ENCODE results near the gene CES1.
"Not testable (repeated sequence)": the region's sequence is repeated elsewhere in the genome, so short reads cannot be mapped to it uniquely, and the experiment has no call there.

The CES1 gene

DNA sequence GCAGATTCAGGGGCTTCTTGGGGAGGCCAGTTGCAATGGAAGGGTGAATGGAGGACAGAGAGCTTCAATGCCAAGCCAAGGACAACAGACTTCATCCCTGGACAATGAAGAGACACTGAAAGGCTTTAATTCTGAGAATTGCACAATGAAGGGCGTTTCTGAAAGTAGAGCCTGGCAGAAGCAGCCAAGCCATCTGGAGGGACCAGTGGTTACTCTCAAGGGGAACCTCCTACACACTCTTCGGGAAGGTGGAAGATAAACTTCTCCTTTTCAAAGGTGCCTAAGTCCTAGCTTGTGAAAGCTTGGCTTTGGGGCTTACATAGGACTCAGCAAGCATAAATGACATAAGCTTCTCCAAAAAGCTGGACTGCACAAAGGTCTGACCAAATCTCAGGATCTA lies 6.2 kb upstream of the CES1 start:
- no peak for ATAC-seq
- TF ChIP-seq BACH2 (CRISPR knock-in tag; IDR thresholded peaks at IDR 0.05; ENCODE audit: borderline replicate concordance) (no peak), ZNF8 (CRISPR knock-in tag; IDR thresholded peaks at IDR 0.05) (no peak), ZFP30 (CRISPR knock-in tag; IDR thresholded peaks at IDR 0.05) (no peak), GLIS3 (CRISPR knock-in tag; IDR thresholded peaks at IDR 0.05) (no peak), ZC3H10 (CRISPR knock-in tag; IDR thresholded peaks at IDR 0.05) (no peak), ZFP3 (CRISPR knock-in tag; IDR thresholded peaks at IDR 0.05) (no peak)
- TF ChIP-seq, protein P1, sequence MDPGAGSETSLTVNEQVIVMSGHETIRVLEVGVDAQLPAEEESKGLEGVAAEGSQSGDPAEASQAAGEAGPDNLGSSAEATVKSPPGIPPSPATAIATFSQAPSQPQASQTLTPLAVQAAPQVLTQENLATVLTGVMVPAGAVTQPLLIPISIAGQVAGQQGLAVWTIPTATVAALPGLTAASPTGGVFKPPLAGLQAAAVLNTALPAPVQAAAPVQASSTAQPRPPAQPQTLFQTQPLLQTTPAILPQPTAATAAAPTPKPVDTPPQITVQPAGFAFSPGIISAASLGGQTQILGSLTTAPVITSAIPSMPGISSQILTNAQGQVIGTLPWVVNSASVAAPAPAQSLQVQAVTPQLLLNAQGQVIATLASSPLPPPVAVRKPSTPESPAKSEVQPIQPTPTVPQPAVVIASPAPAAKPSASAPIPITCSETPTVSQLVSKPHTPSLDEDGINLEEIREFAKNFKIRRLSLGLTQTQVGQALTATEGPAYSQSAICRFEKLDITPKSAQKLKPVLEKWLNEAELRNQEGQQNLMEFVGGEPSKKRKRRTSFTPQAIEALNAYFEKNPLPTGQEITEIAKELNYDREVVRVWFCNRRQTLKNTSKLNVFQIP (CRISPR knock-in tag; IDR thresholded peaks at IDR 0.05; ENCODE audit: borderline replicate concordance, low read depth): no peak

DNA sequence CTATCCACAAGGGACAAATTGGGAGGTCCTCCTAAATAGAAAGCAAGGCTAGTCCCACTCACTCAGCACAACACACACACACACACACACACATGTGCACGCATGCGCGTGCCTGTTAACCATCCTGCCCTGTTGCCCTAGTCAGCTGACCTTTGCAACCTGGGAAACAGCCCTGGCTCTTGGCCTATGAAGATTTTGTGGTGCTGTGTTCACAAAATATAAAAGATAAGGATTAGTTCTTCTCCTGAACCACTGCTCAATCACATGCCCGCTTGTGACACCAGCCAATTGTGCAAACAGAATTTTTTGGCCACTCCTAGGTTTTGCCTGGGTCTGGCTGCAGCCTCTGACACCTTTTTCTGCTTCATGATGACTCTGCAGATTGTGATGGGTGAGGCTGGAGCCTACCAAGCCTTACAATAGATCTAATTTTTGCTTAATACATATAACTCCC lies 3.3 kb upstream of the CES1 start:
- ATAC-seq: no peak
- TF ChIP-seq, protein P2, sequence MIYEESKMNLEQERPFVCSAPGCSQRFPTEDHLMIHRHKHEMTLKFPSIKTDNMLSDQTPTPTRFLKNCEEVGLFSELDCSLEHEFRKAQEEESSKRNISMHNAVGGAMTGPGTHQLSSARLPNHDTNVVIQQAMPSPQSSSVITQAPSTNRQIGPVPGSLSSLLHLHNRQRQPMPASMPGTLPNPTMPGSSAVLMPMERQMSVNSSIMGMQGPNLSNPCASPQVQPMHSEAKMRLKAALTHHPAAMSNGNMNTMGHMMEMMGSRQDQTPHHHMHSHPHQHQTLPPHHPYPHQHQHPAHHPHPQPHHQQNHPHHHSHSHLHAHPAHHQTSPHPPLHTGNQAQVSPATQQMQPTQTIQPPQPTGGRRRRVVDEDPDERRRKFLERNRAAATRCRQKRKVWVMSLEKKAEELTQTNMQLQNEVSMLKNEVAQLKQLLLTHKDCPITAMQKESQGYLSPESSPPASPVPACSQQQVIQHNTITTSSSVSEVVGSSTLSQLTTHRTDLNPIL (CRISPR knock-in tag; IDR thresholded peaks at IDR 0.05; ENCODE audit: low read depth): no peak
- no peak for TF ChIP-seq TOX (CRISPR knock-in tag; IDR thresholded peaks at IDR 0.05; ENCODE audit: borderline replicate concordance)
- TF ChIP-seq ISL1 (CRISPR knock-in tag; IDR thresholded peaks at IDR 0.05): no peak
- no peak for TF ChIP-seq SNAI2 (CRISPR knock-in tag; IDR thresholded peaks at IDR 0.05)
- TF ChIP-seq, protein P1 (CRISPR knock-in tag; IDR thresholded peaks at IDR 0.05; ENCODE audit: borderline replicate concordance, low read depth): no peak
- no peak for TF ChIP-seq ZFP3 (CRISPR knock-in tag; IDR thresholded peaks at IDR 0.05)
- TF ChIP-seq, protein P3, sequence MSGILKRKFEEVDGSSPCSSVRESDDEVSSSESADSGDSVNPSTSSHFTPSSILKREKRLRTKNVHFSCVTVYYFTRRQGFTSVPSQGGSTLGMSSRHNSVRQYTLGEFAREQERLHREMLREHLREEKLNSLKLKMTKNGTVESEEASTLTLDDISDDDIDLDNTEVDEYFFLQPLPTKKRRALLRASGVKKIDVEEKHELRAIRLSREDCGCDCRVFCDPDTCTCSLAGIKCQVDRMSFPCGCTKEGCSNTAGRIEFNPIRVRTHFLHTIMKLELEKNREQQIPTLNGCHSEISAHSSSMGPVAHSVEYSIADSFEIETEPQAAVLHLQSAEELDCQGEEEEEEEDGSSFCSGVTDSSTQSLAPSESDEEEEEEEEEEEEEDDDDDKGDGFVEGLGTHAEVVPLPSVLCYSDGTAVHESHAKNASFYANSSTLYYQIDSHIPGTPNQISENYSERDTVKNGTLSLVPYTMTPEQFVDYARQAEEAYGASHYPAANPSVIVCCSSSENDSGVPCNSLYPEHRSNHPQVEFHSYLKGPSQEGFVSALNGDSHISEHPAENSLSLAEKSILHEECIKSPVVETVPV (CRISPR knock-in tag; IDR thresholded peaks at IDR 0.05): no peak

DNA sequence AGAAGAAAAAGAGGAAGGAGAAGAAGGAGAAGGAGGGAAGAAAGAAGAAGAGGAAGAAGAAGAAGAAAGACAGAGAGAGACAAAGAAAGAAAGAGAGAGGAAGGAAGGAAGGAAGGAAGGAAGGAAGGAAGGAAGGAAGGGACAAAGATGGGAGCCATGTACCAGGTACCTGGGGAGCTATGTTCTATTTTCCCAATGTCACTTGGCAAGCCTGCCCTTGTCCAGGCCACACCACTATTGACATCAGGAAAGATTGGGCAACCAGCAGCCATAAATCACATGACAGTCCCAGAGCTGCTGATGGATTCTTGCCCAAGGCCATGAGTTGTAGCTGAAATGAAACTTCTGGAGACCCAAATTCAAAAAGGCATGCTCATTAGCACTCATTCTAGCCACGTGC lies 2.7 kb upstream of the CES1 start:
- no peak for ATAC-seq
- TF ChIP-seq, protein P2 (CRISPR knock-in tag; IDR thresholded peaks at IDR 0.05; ENCODE audit: low read depth): no peak
- TF ChIP-seq GLIS3 (CRISPR knock-in tag; IDR thresholded peaks at IDR 0.05) (no peak), ZC3H10 (CRISPR knock-in tag; IDR thresholded peaks at IDR 0.05) (no peak), ESRRG (CRISPR knock-in tag; IDR thresholded peaks at IDR 0.05) (no peak), OSR1 (CRISPR knock-in tag; IDR thresholded peaks at IDR 0.05) (no peak)

DNA sequence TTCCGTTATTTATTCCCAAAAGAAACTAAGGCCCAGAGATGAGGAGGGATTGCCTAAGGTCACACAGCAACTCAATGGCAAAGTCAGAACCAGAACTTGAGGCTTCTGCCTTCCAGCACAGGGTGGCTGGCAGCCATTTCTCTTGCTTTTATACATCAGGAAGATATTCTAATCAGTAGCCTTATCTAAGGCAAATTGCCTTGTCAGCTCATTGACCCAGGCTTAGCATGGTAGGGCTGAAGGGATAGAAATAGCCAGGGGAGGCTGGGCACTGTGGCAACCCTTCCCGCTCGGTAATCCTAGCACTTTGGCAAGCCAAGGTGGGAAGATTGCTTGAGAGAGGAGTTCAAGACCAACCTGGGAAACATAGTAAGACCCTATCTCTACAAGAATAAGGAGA lies 2.3 kb upstream of the CES1 start:
- ATAC-seq: not testable (repeated sequence)

DNA sequence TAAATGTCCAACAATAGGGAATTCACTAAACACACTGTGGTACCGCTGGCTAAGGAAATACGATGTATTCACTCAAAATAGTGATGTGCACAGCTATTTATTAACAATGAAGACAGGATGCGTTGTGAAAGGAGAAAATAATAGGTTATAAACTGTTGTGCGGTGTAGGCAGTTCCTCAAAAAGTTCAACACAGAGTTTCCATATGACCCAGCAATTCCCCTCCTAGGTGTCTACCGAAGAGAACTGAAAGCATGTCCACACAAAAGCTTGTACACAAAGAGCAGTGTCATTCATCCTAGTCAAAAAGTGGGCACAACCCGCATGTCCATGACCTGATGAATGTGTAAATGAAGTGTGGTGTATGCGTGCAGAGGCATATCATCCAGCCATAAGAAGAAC lies 1.2 kb upstream of the CES1 start:
- no peak for TF ChIP-seq TCF4 (CRISPR knock-in tag; IDR thresholded peaks at IDR 0.05; ENCODE audit: borderline replicate concordance)
- TF ChIP-seq GLIS3 (CRISPR knock-in tag; IDR thresholded peaks at IDR 0.05): no peak
- no peak for TF ChIP-seq CSDC2 (CRISPR knock-in tag; IDR thresholded peaks at IDR 0.05)
- TF ChIP-seq ARNTL (CRISPR knock-in tag; IDR thresholded peaks at IDR 0.05; ENCODE audit: borderline replicate concordance, low read depth): no peak
- no peak for TF ChIP-seq ZFP30 (CRISPR knock-in tag; IDR thresholded peaks at IDR 0.05)
- TF ChIP-seq PPARA (CRISPR knock-in tag; IDR thresholded peaks at IDR 0.05; ENCODE audit: borderline replicate concordance): no peak
- TF ChIP-seq ZNF70 (CRISPR knock-in tag; IDR thresholded peaks at IDR 0.05): no peak
- no peak for ATAC-seq

Data from SK-N-SH treated with all-trans-retinoic acid at 6 μM for 48 hours (cell line).